ENCODE data around the gene MCMBP. TPM values are rescaled to one million over a fixed set of nuclear protein-coding genes. Genes with fewer than 3 reads are reported as not detected.

Gene MCMBP
- total and polyA plus RNA-seq, 2 donors (not counting 1 experiment from before 2014, with no cell fraction given): 27.1 to 36.0 TPM

- Histone ChIP-seq H3K4me1 (ENCODE audit: control insufficient read depth in 2 of 2, insufficient read depth in 2 of 2, low read length in 2 of 2) (peaks cover 7 to 13% of the 10 kb centered on the region in 2 donors), H3K27ac (ENCODE audit: low read length in 2 of 2) (no peak overlapping the region), H3K36me3 (replicated peaks in 1 of 2; ENCODE audit: control extremely low read depth in 1 of 2, control insufficient read depth in 1 of 2, extremely low read depth in 1 of 2, insufficient read depth in 2 of 2, low read length in 1 of 2) (peaks cover 0 to 31% of the 10 kb centered on the region in 2 experiments), H3K4me3 (ENCODE audit: control extremely low read depth in 1 of 5, extremely low read depth in 1 of 5, insufficient read depth in 1 of 5, low read depth in 2 of 5, low read length in 4 of 5) (no peak overlapping the region), H2AFZ (ENCODE audit: insufficient read depth, low read depth, low read length, poor library complexity, severe bottlenecking) (no peak overlapping the region), H3K9ac (ENCODE audit: low read length) (no peak overlapping the region), H3K79me2 (ENCODE audit: control insufficient read depth, insufficient read depth, low read length) (no peaks in the 10 kb centered on the region), H4K20me1 (ENCODE audit: control insufficient read depth, insufficient read depth, low read length, poor library complexity, severe bottlenecking) (no peaks in the 10 kb centered on the region), H3K4me2 (replicated peaks; ENCODE audit: low read depth, low read length, poor library complexity, severe bottlenecking) (no peak overlapping the region), H3K27me3 (replicated peaks in 1 of 4; ENCODE audit: control extremely low read depth in 1 of 4, control insufficient read depth in 3 of 4, insufficient read depth in 4 of 4, low read length in 3 of 4) (no peaks in the 10 kb centered on the region), H3K9me3 (ENCODE audit: control extremely low read depth in 1 of 3, control insufficient read depth in 2 of 3, insufficient read depth in 1 of 3, low read length in 2 of 3) (peaks cover 0 to 5% (median 0%) of the 10 kb centered on the region in 3 donors)
- no peak overlapping the region for H3K4me3 Mint-ChIP-seq
- no peaks in the 10 kb centered on the region for H3K9me3 Mint-ChIP-seq (ENCODE audit: insufficient read depth)
- no peaks in the 10 kb centered on the region for H3K27me3 Mint-ChIP-seq
- peak overlapping the region; percentile 38 for H3K27ac Mint-ChIP-seq
- DNase-seq: no peak
- peaks cover 31% of the 10 kb centered on the region for H3K4me1 Mint-ChIP-seq
- intact Hi-C loops (cut with micrococcal nuclease): no loop called here
- TF ChIP-seq, protein P1, sequence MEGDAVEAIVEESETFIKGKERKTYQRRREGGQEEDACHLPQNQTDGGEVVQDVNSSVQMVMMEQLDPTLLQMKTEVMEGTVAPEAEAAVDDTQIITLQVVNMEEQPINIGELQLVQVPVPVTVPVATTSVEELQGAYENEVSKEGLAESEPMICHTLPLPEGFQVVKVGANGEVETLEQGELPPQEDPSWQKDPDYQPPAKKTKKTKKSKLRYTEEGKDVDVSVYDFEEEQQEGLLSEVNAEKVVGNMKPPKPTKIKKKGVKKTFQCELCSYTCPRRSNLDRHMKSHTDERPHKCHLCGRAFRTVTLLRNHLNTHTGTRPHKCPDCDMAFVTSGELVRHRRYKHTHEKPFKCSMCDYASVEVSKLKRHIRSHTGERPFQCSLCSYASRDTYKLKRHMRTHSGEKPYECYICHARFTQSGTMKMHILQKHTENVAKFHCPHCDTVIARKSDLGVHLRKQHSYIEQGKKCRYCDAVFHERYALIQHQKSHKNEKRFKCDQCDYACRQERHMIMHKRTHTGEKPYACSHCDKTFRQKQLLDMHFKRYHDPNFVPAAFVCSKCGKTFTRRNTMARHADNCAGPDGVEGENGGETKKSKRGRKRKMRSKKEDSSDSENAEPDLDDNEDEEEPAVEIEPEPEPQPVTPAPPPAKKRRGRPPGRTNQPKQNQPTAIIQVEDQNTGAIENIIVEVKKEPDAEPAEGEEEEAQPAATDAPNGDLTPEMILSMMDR (IDR thresholded peaks at IDR 0.05): no peak
- no peak for TF ChIP-seq EZH2 (IDR thresholded peaks at IDR 0.05; ENCODE audit: borderline replicate concordance, insufficient read depth, low read depth, low read length, poor library complexity, severe bottlenecking)
- no peak for ATAC-seq (ENCODE audit: low read depth)
- CTCF ChIA-PET: interaction anchor here (1.3 to 6.2 kb wide), 3 partner anchors 44 to 65 kb away, joined by 3 to 21 read pairs (median 4); no protein-coding TSS in a partner anchor
- POLR2A ChIA-PET: no interaction called here
- WGBS (ENCODE audit: insufficient coverage): 97% methylated on average over 7 of the region's 7 CpGs
Observed at GRCh38 chr10:119815671-119816070, 57.0 kb downstream of the MCMBP start.

DNA sequence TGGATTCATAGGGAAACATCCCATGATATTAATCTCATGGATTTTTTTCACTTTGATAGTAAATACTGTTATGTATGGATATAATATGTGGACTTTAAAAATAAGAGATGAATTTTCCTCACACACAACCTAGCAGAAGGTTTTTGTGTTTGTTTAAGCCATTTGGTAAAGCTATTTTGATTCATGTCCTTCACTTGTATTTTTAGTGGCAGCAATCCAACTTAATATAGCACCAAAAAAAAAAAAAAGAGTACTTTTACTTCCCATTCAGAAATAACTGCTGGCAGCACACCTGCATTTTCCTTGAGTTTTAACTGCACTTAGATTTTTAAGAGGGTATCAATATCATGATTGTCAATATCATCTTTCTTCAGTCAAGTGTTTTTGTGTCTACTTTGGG, 60.0 kb downstream of the MCMBP start:
- Histone ChIP-seq H3K36me3 (replicated peaks in 1 of 2; ENCODE audit: control extremely low read depth in 1 of 2, control insufficient read depth in 1 of 2, extremely low read depth in 1 of 2, insufficient read depth in 2 of 2, low read length in 1 of 2) (peaks cover 0 to 30% of the 10 kb centered on the region in 2 experiments), H3K4me1 (ENCODE audit: control insufficient read depth in 2 of 2, insufficient read depth in 2 of 2, low read length in 2 of 2) (peaks cover 7 to 17% of the 10 kb centered on the region in 2 donors), H3K79me2 (ENCODE audit: control insufficient read depth, insufficient read depth, low read length) (no peaks in the 10 kb centered on the region), H2AFZ (ENCODE audit: insufficient read depth, low read depth, low read length, poor library complexity, severe bottlenecking) (no peak overlapping the region), H3K9ac (ENCODE audit: low read length) (no peak overlapping the region), H3K27me3 (replicated peaks in 1 of 4; ENCODE audit: control extremely low read depth in 1 of 4, control insufficient read depth in 3 of 4, insufficient read depth in 4 of 4, low read length in 3 of 4) (no peaks in the 10 kb centered on the region), H3K9me3 (ENCODE audit: control extremely low read depth in 1 of 3, control insufficient read depth in 2 of 3, insufficient read depth in 1 of 3, low read length in 2 of 3) (no peaks in the 10 kb centered on the region), H4K20me1 (ENCODE audit: control insufficient read depth, insufficient read depth, low read length, poor library complexity, severe bottlenecking) (no peaks in the 10 kb centered on the region), H3K4me3 (ENCODE audit: control extremely low read depth in 1 of 5, extremely low read depth in 1 of 5, insufficient read depth in 1 of 5, low read depth in 2 of 5, low read length in 4 of 5) (no peak overlapping the region), H3K27ac (ENCODE audit: low read length in 2 of 2) (no peak overlapping the region), H3K4me2 (replicated peaks; ENCODE audit: low read depth, low read length, poor library complexity, severe bottlenecking) (no peak overlapping the region)
- CTCF ChIA-PET: interaction anchor here (1.1 to 6.2 kb wide), 2 partner anchors 47 to 61 kb away, joined by 3 to 21 read pairs; no protein-coding TSS in a partner anchor
- intact Hi-C loops (cut with micrococcal nuclease): no loop called here
- H3K4me1 Mint-ChIP-seq: peaks cover 39% of the 10 kb centered on the region
- peak overlapping the region; percentile 32 for H3K27ac Mint-ChIP-seq
- POLR2A ChIA-PET: no interaction called here
- no peaks in the 10 kb centered on the region for H3K9me3 Mint-ChIP-seq (ENCODE audit: insufficient read depth)
- no peaks in the 10 kb centered on the region for H3K27me3 Mint-ChIP-seq
- TF ChIP-seq, protein P1 (IDR thresholded peaks at IDR 0.05): no peak
- TF ChIP-seq EZH2 (IDR thresholded peaks at IDR 0.05; ENCODE audit: borderline replicate concordance, insufficient read depth, low read depth, low read length, poor library complexity, severe bottlenecking): no peak
- DNase-seq (no peak), ATAC-seq (ENCODE audit: low read depth) (no peak)
- no peak overlapping the region for H3K4me3 Mint-ChIP-seq

All from B cell (primary cell).